ENCODE results near the gene FGF21.
"Not testable (repeated sequence)": the region's sequence is repeated elsewhere in the genome, so short reads cannot be mapped to it uniquely, and the experiment has no call there.

FGF21 gene

DNA sequence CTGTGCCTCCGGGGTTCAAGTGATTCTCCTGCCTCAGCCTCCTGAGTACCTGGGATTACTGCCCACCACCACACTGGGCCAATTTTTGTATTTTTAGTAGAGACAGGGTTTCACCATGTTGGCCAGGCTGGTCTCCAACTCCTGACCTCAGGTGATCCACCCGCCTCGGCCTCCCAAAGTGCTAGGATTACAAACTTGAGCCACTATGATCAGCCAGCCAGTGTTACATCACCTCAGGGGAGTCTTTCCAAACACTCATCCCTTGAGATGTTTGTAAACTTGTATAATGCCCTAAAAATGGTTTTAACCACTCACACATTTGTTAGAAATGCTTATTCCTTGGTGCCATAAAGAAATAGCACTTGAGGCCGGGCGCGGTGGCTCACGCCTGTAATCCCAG is 31.1 kb downstream of the FGF21 start:
- not testable (repeated sequence) for DNase-seq (ENCODE audit: low read depth in 2 of 3, low spot score in 2 of 3)

DNA sequence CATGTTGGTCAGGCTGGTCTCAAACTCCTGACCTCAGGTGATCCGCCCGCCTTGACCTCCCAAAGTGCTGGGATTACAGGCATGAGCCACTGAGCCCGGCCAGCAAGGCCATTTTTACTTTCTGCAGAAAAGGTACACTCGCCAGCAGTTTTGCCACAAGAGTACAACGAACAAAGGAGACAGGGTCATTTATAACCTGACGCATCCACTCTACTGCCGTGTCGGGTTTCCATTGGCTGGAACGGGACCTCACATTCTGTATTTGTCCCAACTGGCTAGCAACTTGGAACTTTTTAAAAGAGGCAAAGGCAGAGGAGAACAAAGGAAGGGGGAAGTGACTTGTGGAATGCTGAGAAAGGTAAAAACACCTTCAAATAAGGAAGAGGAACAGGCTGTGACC is 32.0 kb downstream of the FGF21 start:
- DNase-seq (ENCODE audit: low read depth in 2 of 3, low spot score in 2 of 3), result not testable (repeated sequence)

DNA sequence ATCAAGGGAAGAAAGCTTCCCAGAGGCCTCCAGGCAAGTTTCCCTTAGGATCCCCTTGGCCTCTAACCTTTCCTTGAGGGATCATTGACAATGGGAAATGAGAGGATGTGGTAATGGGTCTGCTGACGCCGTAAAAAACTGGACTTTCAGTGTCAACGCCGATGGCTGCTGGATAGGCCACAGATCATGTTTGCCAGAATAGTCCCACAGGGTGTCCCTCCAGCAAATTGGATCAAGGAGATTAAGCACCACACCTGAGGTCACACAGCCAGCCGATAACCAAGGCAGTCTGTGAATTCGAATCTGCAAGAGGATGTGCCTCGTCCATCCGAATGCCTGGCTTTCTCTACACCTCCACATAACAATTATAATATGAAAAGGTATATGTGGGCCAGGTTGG is 37.9 kb downstream of the FGF21 start:
- no peak for DNase-seq (ENCODE audit: low read depth in 2 of 3, low spot score in 2 of 3)

DNA sequence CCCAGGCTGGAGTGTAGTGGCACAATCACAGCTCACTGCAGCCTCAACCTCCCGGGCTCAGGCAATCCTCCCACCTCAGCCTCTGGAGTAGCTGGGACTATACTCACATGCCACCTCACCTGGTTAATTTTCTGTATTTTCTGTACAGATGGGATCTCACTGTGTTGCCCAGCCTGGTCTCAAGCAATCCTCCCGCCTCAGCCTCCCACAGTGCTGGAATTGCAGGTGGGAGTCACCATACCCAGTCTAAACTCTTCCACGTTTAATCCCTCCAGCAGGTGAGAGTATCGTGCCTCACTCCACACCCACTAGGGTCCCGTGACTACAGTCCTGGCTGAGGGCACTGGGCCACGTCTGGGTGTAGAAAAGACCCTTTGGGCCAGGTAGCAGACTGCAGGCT is 39.0 kb downstream of the FGF21 start:
- DNase-seq (ENCODE audit: low read depth in 2 of 3, low spot score in 2 of 3), result no peak

DNA sequence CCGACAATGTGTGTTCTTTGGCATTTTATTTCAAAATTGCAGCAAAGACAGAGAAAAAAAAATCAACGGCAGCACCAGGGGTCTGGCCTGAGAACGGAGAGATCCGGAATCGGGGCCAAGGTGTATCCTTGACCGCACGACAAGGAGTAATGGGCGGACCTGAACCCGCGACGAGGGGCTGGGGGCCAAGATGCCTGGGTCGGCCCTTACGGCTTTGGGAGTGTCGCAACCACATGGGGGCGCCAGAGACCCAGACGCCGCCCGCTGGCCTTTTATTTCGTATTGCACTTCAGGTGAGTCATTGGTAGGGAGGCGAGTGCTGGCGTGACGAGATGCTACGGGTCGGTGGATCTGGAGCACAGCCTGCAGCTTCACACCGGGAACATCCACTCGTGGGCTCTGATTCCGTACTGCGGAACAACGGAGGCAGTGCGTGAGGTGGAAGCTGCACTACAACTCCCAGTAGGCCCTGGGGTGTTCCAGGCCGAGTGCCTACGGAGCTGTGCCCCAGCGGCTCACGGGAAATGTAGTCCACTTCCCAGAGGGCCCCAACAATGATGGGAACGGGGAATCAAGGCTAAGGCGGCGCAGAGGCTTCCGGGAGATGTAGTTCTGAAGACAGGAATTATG is 39.8 kb downstream of the FGF21 start:
- DNase-seq (ENCODE audit: low read depth in 2 of 3, low spot score in 2 of 3), result peak; percentile 54 to 73 (median 71)

DNA sequence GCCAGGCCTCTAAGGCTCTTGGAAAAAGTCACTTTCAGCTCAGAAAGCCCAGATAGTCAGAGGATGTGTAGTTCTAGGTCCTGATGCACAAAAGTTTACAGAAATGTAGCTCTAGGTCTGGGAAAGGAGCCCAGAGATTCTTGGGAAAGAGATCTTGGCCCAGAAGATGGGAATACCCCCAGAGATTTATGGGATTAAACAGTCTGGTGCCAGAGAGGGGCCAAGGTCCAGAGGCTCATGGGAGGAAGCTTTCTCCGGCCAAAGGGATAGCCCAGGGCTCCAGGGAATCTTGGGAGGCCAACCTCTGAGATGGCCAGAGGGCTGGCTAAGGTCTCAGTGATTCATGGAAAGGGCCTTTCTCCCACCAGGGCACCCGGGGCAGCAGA is 40.4 kb downstream of the FGF21 start:
- no peak for DNase-seq (ENCODE audit: low read depth in 2 of 3, low spot score in 2 of 3)

DNA sequence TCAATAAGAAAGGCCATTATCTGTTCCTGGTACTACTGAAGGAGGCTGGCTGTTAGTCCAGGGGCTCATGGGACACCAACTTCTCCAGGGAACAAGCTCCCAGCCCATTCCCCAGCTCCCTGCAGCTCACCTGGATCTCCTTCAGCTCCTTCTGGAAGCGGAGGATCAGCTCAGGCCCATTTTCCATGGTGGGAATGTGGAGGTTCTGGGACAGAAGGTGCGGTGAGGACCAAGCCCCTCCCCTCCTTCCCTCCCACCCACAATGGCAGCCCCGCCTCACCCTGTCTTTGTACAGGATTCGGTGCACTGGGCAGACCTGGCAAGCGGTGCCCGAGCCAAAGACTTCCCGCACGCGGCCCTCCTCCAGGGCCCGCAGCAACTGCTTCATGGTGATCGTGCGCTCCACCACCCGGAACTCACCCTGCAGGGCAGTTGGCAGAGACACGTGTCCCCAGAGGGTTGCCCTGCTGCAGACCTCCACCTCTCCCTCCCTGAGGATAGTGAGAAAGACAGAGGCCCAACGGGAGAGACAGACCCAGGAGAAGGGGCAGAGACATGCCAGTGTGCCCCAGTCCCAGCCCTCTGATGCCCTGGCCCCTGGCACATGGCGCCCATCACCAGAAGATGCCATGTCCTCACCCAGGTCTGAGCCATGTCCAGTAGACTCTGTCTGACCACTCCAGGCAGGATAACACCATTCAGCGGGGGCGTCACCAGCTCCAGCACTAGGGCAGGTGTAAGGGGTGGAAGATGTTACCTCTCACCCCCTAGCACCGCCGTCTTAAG is 41.2 kb downstream of the FGF21 start:
- DNase-seq (ENCODE audit: low read depth in 2 of 3, low spot score in 2 of 3), result no peak

DNA sequence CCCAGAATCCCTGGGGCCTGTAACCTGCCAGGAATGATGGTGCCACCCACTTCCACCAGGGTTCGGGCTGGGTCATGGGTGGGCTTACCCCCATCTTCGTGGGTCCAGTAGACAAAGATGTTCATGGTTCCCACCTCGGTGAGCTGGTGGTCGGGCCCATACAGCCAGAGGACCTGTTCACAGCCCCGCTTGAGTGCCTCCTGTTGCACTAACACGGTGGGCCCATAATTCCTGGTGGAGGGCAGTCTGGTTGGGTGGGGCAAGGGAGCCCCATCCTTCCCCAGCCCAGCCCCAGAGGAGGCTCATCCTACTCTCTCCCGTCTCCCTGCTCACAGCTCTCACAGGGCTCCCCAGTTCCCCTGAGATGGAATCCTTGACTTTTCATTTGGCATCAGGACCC is 41.8 kb downstream of the FGF21 start:
- no peak for DNase-seq (ENCODE audit: low read depth in 2 of 3, low spot score in 2 of 3)

DNA sequence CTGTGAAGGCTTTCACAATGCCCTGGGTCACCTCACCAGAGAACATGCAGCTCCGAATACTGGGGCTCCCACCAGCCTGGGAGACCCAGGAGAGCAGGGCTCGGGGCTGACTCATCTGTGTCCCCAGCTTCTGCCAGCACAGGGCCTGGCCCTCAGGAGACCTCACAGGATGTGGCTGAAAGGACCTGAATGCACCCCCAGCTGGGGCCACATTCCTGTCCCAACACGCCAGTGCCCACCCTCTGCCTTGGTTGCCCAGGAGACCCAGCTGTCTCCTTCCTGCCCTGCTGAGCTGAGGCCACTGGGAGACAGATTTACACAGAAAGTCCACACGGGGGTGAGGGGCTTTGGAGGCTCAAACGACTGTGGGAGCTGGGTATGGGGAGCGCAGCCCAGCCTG is 43.6 kb downstream of the FGF21 start:
- DNase-seq (ENCODE audit: low read depth in 2 of 3, low spot score in 2 of 3), result no peak

DNA sequence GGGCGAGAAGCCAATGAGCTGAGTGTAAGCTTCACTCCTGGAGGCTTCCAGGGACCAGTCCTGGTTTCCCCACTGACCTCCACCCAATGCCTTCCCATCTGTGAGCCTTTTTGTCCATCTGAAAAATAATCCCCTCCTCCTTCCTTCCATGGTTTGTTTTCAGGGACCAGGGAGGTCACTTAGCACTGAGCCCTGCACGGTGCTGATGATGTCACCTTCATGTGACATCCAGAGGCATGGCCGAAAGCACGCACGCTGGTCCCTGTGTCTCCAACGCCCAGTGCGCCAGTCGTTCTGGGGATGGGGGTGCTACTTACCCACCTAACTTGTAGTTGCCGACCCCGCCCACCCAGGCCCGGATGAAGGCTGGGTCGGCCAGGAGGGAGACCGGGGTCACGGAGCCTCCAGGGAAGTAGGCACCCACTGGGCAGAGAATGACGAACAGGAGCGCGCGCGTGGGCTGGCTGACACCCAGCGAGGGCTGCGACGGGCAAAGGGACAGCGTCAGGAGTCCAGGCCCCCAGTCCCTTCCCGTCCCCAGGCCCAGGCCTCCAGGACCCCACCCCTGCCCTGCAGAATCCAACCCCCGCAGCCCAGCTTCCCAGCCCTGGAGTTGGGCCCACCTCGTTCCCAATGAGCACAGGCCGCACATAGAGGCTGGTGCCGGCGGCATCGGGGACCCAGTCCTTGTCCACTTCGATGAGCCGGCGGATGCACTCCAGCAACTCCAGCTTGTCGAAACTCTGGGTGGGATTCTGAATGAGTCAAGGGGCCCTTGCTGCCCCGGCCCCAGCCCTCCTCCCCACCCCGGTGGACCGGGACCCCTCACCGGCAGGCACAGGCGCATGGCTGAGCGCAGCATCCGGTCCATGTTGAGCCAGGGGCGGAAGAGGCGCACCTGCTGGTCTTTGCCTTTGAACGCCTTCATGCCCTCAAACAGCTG is 44.3 kb downstream of the FGF21 start:
- no peak for DNase-seq (ENCODE audit: low read depth in 2 of 3, low spot score in 2 of 3)

DNA sequence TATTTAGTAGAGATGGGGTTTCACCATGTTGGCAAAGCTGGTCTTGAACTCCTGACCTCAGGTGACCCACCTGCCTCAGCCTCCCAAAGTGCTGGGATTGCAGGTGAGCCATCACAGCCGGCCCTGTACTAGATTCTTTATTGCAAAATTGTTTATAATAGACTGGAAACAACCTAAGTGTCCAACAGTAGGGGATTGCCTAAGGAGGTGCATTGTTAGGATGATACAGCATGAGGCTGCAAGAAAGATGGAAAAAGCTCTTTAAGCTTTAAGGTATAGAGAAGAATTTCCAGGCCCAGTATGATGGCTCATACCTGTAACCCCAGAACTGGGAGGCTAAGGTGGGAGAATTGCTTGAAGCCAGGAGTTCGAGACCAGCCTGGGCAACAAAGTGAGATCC is 47.3 kb downstream of the FGF21 start:
- DNase-seq (ENCODE audit: low read depth in 2 of 3, low spot score in 2 of 3), result no peak

DNA sequence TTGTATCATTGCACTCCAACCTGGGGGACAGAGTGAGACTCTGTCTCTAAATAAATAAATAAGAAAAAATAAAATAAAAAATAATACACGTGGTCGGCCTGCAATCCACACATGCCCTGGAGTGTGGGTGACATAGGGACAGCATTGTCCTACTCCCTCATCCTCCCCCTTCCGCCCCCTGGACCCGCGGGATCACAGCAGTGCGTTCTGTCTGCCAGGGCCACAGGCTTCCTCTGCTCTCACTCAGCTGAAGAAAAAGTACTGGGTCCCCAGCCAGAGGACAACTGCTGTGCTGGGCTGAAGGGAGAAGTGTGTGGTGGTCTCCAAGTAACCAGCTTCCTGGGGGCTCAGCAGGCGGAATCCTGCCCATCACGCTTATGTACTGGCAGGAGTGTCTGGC is 49.2 kb downstream of the FGF21 start:
- no peak for DNase-seq (ENCODE audit: low read depth in 2 of 3, low spot score in 2 of 3)

DNA sequence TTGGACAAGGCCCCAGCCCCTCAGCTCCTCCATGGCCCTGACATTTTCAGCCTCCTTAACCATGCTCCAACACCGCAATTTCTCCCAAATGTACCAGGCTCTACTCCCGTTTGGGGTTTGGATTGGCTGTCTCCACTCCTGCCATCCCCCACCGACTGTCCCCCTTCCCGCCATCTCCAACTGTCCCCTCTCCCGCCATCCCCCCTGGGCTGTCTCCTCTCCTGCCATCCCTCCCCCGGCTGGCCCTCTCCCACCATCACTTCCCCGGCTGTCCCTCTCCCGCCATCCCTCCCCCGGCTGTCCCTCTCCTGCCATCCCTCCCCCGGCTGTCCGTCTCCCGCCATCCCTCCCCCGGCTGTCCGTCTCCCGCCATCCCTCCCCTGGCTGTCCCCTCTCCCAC is 50.1 kb downstream of the FGF21 start:
- DNase-seq (ENCODE audit: low read depth in 2 of 3, low spot score in 2 of 3), result no peak

DNA sequence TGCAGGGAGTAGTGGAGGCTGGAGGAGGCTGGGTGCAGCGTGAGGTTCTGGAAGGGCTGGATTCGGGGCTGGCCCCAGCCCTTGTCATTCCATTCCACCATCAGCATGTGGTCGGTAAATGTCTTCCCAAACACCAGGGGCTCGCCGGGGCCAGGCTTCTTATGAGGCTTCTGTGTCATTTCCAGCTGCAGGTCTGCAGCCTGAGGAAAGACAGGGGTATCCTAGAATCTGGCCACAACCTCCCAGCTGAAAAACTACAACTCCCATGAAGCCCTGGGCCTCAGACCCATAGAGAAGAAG is 51.1 kb downstream of the FGF21 start:
- no peak for DNase-seq (ENCODE audit: low read depth in 2 of 3, low spot score in 2 of 3)

DNA sequence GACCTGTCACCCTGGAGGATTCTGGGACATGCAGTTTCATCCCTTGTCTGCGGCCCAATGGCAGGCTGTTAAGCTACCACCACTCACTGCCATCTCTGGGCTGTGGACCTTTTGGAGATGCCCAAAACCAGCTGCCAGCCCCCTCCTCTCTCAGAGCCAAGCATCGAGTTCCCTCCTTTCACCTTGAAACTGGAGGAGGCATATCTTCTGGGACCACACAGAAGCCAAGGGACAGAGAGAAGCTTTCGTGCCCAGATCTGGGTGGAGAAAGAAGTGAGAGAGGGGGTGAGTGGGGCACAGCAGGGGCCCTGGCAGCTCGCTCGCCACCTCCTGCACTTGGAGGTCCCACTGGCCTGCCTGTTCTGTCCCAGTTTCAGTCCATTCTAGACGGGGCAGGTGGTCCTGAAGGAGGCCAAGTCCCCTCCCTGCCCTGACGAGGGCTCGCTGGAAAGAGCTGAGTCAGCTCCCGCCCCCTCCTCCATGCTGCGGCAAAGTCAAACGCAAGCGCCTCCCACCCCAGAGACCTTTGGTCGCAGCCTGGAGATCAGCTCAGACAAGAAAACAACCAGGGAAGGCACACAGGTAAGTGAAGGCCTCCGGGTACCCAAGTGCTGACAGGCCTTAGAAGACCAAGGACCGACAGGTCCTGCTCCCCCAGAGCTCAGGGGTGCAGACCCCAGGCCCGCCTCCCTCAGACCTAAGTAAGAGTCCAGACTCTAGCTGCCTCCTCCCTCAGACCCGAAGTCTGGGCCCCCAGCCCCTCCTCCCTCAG is 51.7 kb downstream of the FGF21 start:
- DNase-seq (ENCODE audit: low read depth in 2 of 3, low spot score in 2 of 3), result no peak

DNA sequence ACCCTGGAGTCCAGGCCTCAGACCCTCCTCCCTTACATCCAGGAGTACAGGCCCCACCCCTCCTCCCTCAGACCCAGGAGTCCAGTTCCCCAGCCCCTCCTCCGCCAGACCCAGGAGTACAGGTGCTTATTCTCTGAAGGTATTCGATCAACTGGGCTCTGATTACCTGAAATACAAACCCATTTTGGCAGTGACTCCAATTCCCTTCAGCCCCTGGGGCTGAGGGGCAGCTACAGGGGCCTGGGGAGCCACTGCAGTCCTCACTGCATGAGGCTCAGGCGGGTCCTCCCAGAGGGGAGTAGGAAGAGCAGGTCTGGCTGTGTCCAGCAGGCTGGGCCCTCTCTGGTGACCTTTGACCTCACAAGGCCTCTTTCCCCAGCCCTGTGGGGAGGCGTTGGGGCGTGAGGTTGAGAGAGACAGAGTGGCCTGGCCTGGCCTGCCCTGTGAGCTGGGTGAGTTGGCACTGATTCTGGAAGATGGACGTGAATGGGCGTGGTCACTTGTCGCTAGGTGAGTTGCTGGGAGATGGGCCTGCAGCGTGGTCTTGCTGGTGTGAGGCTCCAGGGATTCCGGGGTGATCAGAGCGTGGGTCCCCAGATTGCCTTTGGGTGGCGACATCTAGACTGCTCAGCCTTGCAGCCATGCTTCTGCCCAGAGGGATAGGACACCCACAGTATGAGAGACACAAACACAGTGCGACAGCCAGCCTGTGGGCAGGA is 52.4 kb downstream of the FGF21 start:
- no peak for DNase-seq (ENCODE audit: low read depth in 2 of 3, low spot score in 2 of 3)

All from activated CD8-positive, alpha-beta memory T cell treated with anti-CD3 and anti-CD28 coated beads for 48 hours (primary cell).